Heart right ventricle (tissue), 16 donors: Measurements from ENCODE around the gene DAB1. TPM values are rescaled to one million over a fixed set of nuclear protein-coding genes. Genes with fewer than 3 reads are reported as not detected.

Experiments used
- ATAC-seq, 8 donors: fragments of 200-7000 bp; cut with Tn5 transposase; one replicate each; pipeline ENCODE4 v1.9.1; 2020; ENCODE audit warnings: mild to moderate bottlenecking in 8 of 8, moderate library complexity in 8 of 8, moderate number of reproducible peaks in 1 of 8
- DNase-seq, 2 donors: peaks; one replicate each; pipeline ENCODE4 v3.0.0-alpha.2; 2020
- H3K27ac ChIP-seq, 10 donors: fragments of 200-600 bp; sonication (generic) in 2 of 10; one replicate each; pipeline versions ENCODE4 v1.5.0 to v1.8.0; 2020 to 2022; ENCODE audit warnings: mild to moderate bottlenecking in 3 of 10
- H3K27me3 ChIP-seq, 7 donors: fragments of 200-600 bp; one replicate each; pipeline ENCODE4 v1.8.0; 2021 to 2022; ENCODE audit warnings: mild to moderate bottlenecking in 2 of 7
- H3K36me3 ChIP-seq, 9 donors: fragments of 200-600 bp; sonication (generic) in 1 of 9; one replicate each; pipeline versions ENCODE4 v1.5.0 to v1.8.0; 2020 to 2022; ENCODE audit warnings: mild to moderate bottlenecking in 2 of 9
- H3K4me1 ChIP-seq, 9 donors: fragments of 200-600 bp; sonication (generic) in 1 of 9; one replicate each; pipeline versions ENCODE4 v1.5.0 to v1.8.0; 2020 to 2022; ENCODE audit warnings: mild to moderate bottlenecking in 4 of 9
- H3K4me3 ChIP-seq, 10 donors: fragments of 200-600 bp; sonication (generic) in 2 of 10; one replicate each; pipeline versions ENCODE4 v1.5.0 to v1.8.0; 2020 to 2022; ENCODE audit warnings: mild to moderate bottlenecking in 7 of 10, moderate library complexity in 2 of 10
- H3K9me3 ChIP-seq, 11 donors: fragments of 200-600 bp in 10 of 11; sonication (generic) in 2 of 11; one replicate each; pipeline versions ENCODE4 v1.5.0 to v1.8.0; 2013 to 2022; ENCODE audit warnings: mild to moderate bottlenecking in 2 of 11, control low read depth in 1 of 11, moderate library complexity in 1 of 11
- CTCF ChIP-seq, 9 donors: fragments of 200-600 bp; sonication (generic) in 2 of 9; IDR thresholded peaks; one replicate each; pipeline versions ENCODE4 v1.5.0 to v1.8.0; 2021 to 2022; ENCODE audit warnings: antibody characterized with exemption in 9 of 9, mild to moderate bottlenecking in 5 of 9, moderate library complexity in 1 of 9
- WGBS, 2 donors: extraction: QIAGEN DNeasy Blood & Tissue Kit; methylation state at CpG; one replicate each; pipeline ENCODE4 v1.1.7; 2013; ENCODE audit warnings: inconsistent platforms in 1 of 2; 5-methylcytosine and 5-hydroxymethylcytosine counted together
- intact Hi-C, 10 donors: fragments of 100-400 bp; cut with DNase I; formaldehyde crosslinking; loops; one replicate each; pipeline versions ENCODE4 v1.11.1 to v1.14.2; 2022
- polyA plus RNA-seq, 2 donors: library from polyadenylated mRNA; stranded (reverse); fragments of 200-250 nt; gene quantifications; one replicate each; pipeline ENCODE4 v1.2.3, GENCODE V29; 2013
- total RNA-seq, 10 donors: library from RNA; stranded (reverse); fragmentation: NEBNext Ultra II Directional in 3 of 10; extraction: Animal tissue kit (Norgen Biotek cat#: 25700) in 3 of 10; gene quantifications; one replicate each; pipeline versions ENCODE4 v1.2.1 to v1.2.4, GENCODE V29; 2021 to 2023
- donor health status: Arrhythmogenic right ventricular cardiomyopathy.
- donor health status: ischemic (EF 13 %, LVEDD 7.1; RV severe dilation, severe dysfunction).
- donor health status: healthy with polysubstance abuse.
- donor health status: DM: no; HTN: yes; CAD: no.
- donor health status: DM: no; HTN: no; CAD: no.
- donor health status: ischemic (EF 25% LVEDD 6.9; RV normal size, moderate dysfunction).
- donor health status: ischemic (EF 25% LVEDD 5.7; RV mildly dilated, moderate dysfunction).
- donor health status: healthy.
- donor health status: DM: yes; HTN: yes; CAD: no.
- donor health status: Ischemic cardiomyopathy.
- donor health status: ischemic (EF 35%, LVEDD 5.7; RV mildly dilated, moderate dysfunction).
- donor health status: nonischemic (EF 11% LVEDD 7.7; RV severe dilation, severe dysfunction).
- donor health status: DM: yes; HTN: yes; CAD: no.
- donor health status: PGD.
- donor health status: ischemic (EF 29% LVEDD 5.4; RV normal size, mild dysfunction).
- donor health status: nonischemic (EF 23%, LVEDD 6.1; RV moderate dilation, normal function).

DAB1 gene
- total and polyA plus RNA-seq, 12 donors: 0.16 to 25.5 (median 8.1) TPM

- intact Hi-C loops: loop anchor here in 1 of 10 donors (2.0 kb wide), 1 partner anchor 71 kb away; no protein-coding TSS in a partner anchor
- no peak for TF ChIP-seq CTCF (IDR thresholded peaks at IDR 0.05)
- WGBS, 2 donors: 94 to 95% methylated on average over 5 of the region's 5 CpGs
- H3K36me3 ChIP-seq: no peaks in the 10 kb centered on the region
- H3K4me3 ChIP-seq: no peak overlapping the region
- no peak overlapping the region for H3K27ac ChIP-seq
- ATAC-seq (no peak), DNase-seq (no peak)
- peaks cover 0 to 5% (median 0%) of the 10 kb centered on the region in 9 donors for H3K4me1 ChIP-seq
- H3K9me3 ChIP-seq: peaks cover 0 to 2% (median 0%) of the 10 kb centered on the region in 11 donors
- H3K27me3 ChIP-seq: no peaks in the 10 kb centered on the region
Observed at GRCh38 chr1:56993475-56993874, 430.4 kb downstream of the DAB1 start.

GRCh38 chr1:56992318-56993125 is 431.3 kb downstream of the DAB1 start:
- Histone ChIP-seq H3K4me3 (no peak overlapping the region), H3K36me3 (no peaks in the 10 kb centered on the region), H3K9me3 (peaks cover 0 to 2% (median 0%) of the 10 kb centered on the region in 11 donors), H3K27ac (no peak overlapping the region), H3K27me3 (no peaks in the 10 kb centered on the region), H3K4me1 (no peaks in the 10 kb centered on the region)
- intact Hi-C loops: loop anchor here in 1 of 10 donors (2.0 kb wide), 1 partner anchor 72 kb away; no protein-coding TSS in a partner anchor
- 78 to 83% methylated on average over 15 of the region's 15 CpGs for WGBS, 2 donors
- TF ChIP-seq CTCF (IDR thresholded peaks at IDR 0.05): no peak
- DNase-seq: no peak
- no peak for ATAC-seq

DNA sequence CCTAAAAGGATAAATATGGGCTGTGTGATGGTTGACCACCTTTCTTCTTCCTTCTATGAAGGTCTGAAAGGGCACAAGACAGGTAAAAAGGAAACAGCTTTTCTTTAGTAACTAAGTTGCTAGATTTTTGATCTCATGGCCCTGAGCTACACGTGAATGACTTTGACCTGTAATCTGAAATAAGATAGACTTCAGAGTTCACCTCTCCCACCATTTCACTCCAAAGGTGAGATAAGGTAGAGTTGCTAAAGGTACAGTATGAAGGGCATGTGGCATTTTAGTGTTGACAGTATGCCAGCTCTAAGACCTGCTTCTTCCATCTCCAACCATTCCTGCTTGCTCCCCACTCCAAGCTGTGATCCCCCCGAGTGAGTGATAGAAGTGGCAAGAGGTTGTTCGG is 432.3 kb downstream of the DAB1 start:
- WGBS, 2 donors: 87 to 91% methylated on average over 3 of the region's 3 CpGs

DNA sequence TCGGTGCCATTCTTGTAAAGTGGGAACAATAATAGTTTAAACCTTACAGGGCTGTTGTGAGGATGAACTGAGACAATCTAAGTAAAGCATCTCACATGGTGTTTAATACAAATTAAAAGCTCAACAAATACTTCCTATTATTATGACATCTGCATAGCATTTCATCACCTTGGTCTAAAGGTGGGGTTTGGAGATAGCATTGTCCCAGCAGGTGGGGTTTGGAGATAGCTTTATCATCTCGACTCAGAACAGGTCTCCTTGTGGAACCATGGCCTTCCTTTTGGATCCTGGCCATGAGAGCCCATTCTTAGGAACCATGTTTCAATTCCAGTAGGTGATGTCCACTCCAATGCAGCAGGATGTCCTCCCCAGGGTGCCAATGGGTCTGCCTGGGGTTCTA is 437.5 kb downstream of the DAB1 start:
- DNase-seq: no peak
- TF ChIP-seq CTCF (IDR thresholded peaks at IDR 0.05): no peak
- 73 to 75% methylated on average over 2 of the region's 2 CpGs for WGBS, 2 donors

More for the DNA sequence above, 432.3 kb downstream of the DAB1 start:
- no peak overlapping the region for H3K27ac ChIP-seq
- intact Hi-C loops: no loop called here
- no peak overlapping the region for H3K4me3 ChIP-seq
- no peak for TF ChIP-seq CTCF (IDR thresholded peaks at IDR 0.05)
- no peaks in the 10 kb centered on the region for H3K27me3 ChIP-seq
- no peaks in the 10 kb centered on the region for H3K36me3 ChIP-seq
- no peak for ATAC-seq
- no peaks in the 10 kb centered on the region for H3K4me1 ChIP-seq
- H3K9me3 ChIP-seq: peaks cover 0 to 2% (median 0%) of the 10 kb centered on the region in 11 donors
- DNase-seq: no peak

More for the DNA sequence above, 437.5 kb downstream of the DAB1 start:
- Histone ChIP-seq H3K36me3 (no peaks in the 10 kb centered on the region), H3K27me3 (no peaks in the 10 kb centered on the region), H3K27ac (no peak overlapping the region), H3K4me1 (no peaks in the 10 kb centered on the region), H3K4me3 (no peak overlapping the region), H3K9me3 (peaks cover 0 to 1% (median 0%) of the 10 kb centered on the region in 11 donors)
- no peak for ATAC-seq
- intact Hi-C loops: no loop called here
